GM19467 (cell line): ENCODE measurements around the gene GRB2.
"Not testable (repeated sequence)": the region's sequence is repeated elsewhere in the genome, so short reads cannot be mapped to it uniquely, and the experiment has no call there.

Experiments
- ATAC-seq: cut with Tn5 transposase; IDR thresholded peaks from one replicate; pipeline ENCODE4 v1.9.1; 2021; ENCODE audit warnings: mild to moderate bottlenecking, moderate library complexity; ENCODE audit not compliant: unreplicated experiment

Gene GRB2

DNA sequence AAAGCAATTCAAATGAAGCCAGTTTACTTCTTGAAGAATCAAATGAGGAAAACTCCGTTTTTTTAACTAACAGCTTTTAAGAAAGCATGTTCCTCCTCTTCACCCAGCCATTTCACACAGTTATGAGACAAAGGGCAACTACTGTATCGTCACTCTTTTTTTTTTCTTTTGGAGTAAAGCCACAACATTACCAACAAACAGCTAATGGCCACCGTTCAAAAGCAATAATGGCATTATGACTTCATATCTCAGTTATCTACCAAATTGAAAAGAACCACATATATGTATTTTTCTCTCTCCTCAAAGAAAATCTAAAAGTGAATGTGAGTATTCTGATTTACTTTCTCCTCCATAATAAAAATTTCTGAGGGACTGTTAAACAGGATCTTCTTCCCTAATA lies 14.5 kb downstream of the GRB2 start:
- ATAC-seq: no peak

DNA sequence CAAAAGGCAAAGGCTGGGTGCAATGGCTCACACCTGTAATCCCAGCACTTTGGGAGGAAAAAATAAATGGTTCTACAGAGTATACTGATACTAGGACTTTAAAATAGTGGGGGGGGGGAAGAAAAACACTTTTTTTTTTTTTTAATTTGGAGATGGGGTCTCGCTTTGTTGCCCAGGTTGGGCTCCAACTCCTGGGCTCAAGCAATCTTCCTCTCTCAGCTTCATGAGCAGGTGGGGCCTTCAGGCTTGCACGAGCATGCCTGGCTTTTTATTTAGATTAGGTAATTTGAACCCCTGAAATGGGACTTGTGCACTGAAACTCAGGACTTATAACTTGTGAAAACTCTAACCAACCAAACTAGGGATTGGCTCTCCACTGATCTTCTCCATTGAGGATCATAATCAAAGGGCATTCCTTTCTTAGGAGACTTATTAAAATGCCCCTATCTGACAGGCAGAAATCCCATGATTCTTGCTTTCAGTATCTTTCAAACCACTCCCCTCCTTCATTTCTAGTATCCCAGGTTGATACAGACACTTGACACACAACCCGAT lies 16.9 kb downstream of the GRB2 start:
- no peak for ATAC-seq

DNA sequence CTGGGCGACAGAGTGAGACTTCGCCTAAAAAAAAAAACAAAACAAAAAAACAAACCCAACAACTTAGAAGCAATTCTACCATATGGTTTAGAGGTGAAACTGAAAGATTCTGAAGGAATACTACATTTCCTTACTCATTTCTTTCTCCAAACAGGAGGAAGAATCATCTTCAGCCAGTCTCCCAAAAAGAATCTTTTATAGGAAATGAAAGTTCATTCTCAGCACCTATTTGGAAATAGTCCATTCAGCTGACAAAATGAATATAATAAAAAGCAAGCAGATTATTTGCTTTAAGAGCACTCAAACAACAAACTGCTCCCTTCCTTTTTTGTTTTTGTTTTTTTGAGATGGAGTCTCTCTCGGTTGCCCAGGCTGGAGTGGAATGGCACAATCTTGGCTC lies 17.7 kb downstream of the GRB2 start:
- no peak for ATAC-seq

DNA sequence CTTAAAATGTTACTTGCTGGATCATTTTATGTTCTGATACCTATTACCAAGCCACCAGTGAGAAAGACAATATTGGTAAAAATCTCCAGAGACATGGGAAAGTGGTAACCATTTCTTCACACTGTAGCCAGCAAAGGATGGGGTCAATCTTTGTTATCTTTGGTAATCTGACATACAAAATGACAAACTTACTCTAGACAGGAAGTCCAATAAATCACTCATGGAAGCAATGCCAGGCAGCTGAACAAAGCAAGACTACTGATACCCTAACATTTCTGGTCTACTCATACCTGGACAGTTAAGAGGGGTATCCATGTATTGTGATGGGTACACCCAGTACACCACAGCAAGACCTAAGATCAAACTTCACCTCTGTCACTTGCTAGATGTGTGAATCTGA lies 19.0 kb downstream of the GRB2 start:
- no peak for ATAC-seq

DNA sequence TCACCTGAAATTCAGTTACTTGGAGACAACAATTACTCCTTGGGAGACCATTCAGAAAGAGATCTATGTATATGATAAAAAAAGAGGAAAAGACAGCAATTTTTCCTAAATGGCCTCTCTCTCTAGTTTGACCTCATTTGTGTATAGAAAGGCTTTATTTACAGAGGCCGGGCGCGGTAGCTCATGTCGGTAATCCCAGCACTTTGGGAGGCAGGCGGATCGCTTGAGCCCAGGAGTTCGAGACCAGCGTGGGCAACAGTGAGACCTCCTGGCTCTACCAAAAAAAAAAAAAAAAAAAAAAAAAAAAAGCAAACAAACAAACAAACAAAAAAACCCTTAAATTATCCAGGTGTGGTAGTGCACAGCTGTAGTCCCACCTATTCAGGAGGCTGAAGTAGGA lies 20.7 kb downstream of the GRB2 start:
- ATAC-seq: no peak

DNA sequence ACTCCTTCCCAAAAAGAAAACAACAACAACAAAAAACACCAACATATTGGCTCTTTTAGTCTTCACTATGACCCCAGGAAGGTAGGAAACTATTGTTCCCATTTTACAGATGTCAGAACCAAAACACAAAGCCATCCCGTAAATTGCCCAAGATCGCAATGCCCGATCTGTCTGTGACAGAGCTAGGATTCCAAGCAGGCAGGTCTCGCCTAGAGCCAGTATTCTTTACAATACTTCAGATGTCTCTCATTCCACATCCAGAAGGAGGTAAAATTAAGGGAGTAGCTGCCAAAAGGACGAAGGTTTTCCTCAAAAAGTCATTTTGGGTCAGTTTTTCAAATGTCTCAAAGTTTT lies 21.7 kb downstream of the GRB2 start:
- no peak for ATAC-seq

DNA sequence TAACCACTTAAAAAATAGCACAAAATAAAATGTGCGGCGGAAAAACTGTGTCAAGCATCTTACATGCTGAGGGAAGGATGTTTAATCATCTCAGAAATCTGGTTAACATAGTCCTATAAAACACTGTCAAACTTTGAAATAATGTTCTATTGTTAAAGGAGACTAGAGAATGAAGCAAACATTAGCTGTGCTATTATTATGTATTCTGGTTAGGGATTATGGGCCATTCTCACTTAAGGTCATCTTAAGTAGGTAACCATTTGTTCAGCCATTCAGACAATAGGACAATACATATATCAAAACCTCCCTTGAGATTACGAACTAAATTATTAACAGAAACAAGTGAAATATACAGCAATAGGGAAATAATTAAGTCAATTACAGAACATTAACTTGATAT lies 24.7 kb downstream of the GRB2 start:
- no peak for ATAC-seq

DNA sequence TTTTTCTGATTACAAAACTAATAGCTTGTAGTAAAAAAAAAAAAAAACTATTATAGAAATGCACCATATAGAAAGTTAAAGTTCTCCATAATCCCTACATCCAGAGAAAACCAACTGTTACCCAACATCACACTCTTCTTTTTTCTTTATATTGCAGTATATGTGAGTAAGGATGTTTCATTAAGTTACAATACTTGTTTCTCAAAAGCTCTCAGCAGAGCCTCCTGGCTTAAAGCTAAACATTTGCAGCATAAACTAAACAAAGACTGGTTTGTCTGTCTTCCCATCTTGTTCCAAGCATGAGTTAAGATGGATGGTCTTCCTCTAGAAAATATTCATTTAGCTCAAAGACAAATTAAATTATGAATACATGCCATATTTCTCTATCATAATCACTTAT lies 25.2 kb downstream of the GRB2 start:
- ATAC-seq: no peak

DNA sequence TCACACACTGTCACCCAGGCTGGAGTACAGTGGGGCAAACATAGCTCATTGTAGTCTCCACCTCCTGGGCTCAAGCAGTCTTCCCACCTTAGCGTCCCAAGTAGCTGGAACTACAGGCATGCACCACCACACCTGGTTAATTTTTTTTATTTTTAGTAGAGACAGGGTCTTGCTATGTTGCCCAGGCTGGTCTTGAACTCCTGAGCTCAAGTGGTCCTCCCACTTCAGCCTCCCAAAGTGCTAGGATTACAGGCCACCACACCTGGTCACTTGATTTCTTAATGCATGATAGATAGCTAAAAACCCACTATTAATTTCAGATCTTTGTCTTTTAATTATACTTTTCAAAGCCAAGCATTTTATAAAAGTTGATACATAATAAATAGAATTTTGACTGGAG lies 26.1 kb downstream of the GRB2 start:
- ATAC-seq: not testable (repeated sequence)

DNA sequence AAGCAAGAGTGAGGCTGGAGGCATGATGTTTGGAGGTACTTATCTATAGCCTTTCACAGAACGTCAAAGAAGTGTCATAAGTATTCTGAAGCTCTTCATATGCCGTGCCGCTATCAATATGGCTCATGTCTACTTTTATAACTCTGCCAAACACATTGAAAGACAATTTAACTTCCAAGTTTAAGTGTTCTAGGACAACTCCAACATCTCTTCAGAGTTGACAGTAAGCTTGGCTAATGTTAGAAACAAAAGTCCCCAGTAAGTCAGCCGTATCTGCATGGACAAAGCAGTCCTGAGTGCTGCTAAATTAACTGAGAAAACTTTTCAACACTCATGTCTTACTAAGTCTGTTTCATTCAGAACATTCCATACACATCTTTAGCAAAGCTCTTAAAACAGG lies 32.2 kb downstream of the GRB2 start:
- no peak for ATAC-seq

DNA sequence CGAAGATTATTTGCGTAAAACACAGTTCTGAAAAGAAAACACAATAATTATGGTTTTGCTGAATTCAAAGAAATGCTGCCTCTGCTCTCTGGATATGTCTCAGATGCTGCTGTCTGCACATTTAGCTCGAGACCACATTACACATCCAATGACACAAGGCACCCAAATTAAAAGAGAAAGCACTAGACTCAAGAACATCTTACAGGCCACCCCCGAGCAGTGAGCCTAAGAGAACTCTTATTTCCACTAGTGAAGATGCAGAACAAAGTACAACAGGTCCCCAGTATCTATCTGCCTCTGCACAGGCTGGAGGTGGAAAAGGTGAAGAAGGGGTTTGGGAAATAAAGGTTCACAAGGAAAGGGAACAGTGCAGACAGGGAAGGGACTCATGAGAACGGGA lies 33.5 kb downstream of the GRB2 start:
- no peak for ATAC-seq

DNA sequence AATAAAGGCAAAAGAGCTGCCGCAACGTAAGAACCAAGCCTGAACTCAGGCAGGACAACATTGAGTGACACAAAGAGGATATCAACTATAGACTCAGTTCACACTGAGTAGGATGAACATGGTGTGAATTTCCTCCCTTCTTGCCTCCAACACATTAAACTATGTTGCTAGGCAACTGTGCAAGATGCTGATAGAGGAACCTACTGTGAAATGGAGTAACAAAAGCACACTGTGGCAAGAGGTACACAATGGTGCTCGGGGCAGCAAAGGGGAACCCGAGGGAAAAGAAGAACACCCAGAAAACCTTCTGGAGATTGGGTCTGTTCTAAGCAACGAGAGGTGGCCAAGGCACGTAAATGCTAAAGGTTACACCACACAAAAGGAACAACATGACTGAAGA lies 34.1 kb downstream of the GRB2 start:
- no peak for ATAC-seq

DNA sequence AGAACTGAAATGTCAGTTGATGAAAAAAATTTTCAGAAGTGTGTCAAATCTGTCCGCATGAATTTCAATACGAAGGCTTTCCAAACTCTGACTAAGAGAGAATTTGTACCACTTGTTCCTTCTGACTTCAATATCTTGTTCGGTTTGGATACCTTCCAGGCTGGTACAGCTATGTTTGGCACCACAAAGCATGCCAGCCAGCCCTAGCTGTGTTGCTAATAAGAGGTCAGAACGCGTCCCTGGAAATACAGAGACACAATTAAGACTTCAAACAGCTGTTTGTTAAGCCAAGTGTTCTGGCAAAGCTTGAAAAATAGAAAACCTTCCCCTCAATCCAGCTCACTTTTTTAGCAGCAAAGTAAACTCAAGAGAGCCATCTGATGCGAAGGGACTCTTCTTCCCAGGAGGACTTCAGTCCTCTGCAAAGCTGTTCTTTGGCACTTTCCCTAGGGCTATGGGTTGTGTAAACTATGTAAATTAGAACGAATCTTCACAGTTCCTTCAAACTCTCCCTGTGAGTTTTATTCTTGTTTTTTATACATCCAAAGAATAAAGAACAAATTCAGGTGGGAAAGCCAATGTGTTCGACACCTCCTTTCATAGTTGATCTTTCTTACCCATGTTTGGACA lies 35.1 kb downstream of the GRB2 start:
- no peak for ATAC-seq

DNA sequence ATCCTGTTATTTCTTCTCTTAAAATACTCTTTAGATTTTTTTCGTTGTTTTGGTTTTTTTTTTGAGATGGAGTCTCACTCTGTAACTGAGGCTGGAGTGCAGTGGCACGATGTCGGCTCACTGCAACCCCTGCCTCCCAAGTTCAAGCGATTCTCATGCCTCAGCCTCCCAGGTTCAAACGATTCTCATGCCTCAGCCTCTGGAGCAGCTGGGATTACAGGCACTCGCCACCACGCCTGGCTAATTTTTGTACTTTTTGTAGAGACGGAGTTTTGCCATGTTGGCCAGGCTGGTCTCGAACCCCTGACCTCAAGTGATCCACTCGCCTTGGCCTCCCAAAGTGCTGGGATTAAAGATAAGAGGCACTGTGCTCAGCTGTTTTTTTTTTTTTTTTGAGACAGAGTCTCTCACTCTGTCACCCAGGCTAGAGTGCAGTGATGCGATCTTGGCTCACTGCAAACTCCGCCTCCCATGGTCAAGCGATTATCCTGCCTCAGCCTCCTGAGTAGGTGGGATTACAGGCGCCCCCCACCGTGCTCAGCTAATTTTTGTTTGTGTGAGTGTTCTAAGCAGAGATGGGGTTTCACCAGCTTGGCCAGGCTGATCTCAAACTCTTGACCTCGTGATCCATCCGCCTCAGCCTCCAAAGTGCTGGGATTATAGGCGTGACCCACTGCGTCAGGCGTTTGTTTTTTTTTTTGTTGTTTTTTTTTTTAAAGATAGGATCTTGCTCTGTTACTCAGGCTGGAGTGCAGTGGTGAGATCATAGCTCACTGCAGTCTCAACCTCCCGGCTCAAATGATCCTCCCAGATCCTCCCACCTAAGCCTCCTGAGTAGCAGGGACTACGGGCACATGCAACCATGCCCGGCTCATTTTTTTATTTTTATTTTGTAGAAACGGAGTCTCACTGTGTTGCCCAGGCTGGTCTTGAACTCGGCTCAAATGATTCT lies 37.4 kb downstream of the GRB2 start:
- not testable (repeated sequence) for ATAC-seq

DNA sequence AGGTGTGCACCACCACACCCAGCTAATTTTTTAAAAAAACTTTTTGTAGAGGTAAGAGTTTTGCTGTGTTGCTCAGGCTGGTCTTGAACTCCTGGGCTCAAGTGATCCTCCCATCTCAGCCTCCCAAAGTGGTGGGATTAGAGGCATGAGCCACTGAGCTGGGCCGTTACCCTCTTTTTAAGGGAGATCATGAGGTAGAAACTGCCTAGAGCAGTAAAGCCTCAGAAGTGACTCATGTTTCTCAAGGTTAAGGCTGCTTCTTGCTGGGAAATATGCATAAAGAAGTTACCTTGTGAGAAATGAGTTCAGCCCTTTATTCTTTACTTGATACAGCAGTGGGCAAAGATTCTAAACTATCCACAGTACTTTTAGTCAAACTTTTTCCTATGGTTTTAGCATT lies 38.2 kb downstream of the GRB2 start:
- no peak for ATAC-seq

DNA sequence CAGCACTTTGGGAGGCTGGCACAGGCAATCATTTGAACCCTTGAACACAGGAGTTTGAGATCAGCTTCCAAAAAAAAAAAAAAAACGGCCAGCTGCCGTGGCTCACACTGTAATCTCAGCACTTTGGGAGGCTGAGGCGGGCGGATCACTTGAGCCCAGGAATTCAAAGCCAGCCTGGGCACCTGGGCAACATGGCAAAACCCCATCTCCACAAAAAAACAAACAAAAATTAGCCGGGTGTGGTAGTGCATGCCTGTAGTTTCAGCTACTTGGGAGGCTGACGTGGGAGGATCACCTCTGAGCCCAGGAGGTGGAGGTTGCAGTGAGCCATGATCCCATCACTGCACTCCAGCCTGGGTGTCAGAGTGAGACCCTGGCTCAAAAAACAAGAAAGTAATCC lies 39.0 kb downstream of the GRB2 start:
- no peak for ATAC-seq

DNA sequence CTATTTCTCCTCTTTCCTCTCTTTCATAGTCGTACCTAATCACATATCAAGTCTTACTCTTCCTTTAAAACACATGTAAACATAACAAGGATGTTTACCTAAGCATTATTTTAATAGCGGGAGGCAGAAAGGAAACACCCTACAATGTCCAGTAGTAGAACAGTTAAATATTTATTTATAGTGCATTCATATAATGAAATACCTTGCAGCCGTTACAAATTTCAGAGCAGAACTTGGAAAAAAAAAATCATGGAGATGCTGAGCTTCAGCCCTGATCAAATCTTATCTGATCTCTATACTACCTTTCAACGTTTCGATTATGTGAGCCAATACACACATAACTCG lies 39.6 kb downstream of the GRB2 start:
- no peak for ATAC-seq

DNA sequence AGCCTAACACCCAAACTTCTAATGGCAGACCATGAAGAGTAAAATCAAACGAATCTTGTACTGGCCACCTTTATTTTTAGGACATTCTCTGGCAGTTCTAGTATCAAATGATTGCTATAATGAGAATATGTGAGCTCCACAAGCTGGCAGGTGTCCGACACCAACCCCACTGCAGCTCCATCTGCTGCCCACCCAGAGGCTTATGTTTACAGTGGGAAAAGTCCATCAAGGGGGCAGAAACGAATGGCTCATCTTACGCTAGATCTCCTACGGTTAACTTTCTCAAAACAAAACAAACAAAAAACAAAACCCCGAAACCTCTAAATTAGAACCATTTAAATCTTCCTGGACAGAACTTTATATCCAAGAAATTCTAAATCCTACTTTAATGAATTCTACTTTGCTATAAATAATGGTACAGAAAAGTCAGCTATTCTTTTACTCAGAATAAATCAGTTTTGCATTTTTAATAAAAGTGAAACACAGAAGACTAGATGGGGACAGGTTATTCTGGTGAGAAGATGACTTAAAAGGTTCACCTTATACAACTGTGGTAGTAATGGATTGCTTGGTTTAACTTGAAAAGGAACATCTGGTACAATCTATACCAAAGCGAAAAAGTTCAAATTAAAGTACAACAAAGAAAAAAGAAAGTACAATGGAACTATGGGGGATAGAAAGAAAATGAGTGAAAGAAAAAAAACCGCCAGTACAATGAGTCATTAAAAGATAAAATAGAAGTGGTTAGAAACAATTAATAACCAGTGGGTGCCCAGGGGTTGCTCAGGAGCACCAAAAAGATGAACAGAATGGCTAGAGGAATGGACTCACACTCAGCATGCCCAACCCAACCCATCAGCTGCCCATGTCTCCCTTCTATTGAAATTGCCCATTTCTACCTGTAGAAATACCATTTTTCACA lies 40.2 kb downstream of the GRB2 start:
- ATAC-seq: no peak

DNA sequence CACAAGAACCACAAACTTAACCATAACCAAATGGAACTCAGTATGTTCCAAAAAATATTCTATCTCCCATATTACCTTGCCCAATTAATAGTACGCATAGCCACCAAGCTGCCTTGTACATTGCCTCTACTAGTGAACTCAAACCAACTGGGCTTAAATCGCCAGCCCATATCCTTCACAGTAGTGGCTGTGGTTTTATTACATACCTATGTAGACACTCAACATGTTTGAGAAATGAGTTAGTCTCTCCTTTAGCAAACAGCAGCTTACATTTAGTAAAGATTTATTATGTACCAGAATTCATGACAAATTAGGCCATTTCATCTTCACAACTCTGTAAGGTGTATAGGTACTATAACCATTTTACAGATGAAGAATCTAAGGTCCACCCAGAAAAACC lies 41.4 kb downstream of the GRB2 start:
- no peak for ATAC-seq

DNA sequence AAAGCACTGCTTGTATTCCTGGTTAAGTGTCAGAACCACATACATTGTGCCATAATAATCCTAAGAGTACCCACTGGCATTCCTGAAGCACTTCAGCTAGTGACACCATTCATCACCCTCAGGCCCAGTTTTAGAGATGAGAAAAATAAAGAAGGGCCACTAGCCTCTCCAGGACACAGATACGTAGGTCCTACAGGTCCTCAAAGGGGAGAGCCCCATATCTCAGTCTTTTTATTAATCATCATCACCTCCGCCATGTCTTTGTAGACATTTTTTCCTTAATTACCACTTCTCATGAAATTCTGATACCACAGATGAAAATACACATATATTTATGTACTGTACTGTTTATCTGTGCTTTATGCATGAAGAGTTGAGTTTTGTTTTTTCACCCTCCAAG lies 43.5 kb downstream of the GRB2 start:
- no peak for ATAC-seq

DNA sequence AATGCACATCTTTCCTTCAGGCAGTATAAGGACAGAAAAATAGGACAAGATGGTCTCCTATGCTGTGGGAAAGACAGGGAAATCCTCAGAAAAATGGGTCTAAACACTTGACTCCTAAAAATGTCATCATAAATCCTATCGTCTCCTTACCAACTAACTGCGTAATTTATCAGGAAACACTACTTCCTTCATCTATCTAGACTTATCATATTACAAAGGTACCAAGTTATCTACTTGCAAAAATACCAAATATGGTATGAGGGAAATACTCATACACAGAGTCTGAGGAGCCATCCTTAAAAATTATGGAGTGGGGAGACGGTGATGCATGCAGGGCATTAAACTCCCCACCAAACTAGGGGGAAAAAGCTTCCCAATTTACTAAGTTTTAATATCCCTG lies 44.1 kb downstream of the GRB2 start:
- no peak for ATAC-seq
